Measurements from ENCODE around the gene GABRA4.

GRCh38 chr4:47032405-47033106 is 39.2 kb upstream of the GABRA4 start:
- peak; percentile 59 to 89 for TF ChIP-seq CTCF (conservative IDR thresholded peaks at IDR 0.05 in 1 of 2, IDR thresholded peaks at IDR 0.05 in 1 of 2; ENCODE audit: low read depth in 1 of 2, low read length in 2 of 2)
- TF ChIP-seq EZH2 (IDR thresholded peaks at IDR 0.05; ENCODE audit: low read length, missing control alignments), result no peak

Measured in fibroblast of lung (primary cell).